ENCODE measurements around the gene MYO5C.

DNA sequence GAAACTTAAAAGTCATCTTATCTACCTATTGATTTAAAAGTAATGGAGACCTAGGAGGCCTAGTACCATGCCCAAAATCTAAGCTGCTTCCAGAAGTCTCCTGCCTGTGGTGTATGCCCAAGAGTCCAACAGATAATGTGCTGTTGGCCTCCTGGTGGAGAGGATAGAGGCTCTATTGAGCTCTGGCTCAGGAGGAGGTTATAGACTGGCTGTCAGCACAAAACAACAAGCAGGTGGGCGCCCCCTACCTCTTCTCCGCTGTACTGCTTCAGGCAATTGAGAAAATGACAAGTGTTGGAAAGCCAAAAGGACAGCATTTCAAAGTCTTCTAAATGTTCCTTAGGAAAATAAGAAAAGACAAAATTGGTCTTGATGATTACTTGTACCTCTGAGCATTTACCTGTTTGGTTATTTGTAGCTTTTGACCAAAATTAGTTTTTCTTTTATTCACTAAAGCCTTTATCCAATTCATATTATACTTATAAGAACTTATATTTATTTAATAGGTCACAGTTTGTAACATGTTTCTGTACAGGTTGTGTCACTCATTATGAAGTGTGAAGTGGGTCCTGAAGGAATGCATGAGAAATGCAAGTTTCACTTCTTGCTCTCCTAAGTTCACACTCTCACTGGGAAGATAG is 87.2 kb downstream of the MYO5C start:
- TF ChIP-seq, protein P1, sequence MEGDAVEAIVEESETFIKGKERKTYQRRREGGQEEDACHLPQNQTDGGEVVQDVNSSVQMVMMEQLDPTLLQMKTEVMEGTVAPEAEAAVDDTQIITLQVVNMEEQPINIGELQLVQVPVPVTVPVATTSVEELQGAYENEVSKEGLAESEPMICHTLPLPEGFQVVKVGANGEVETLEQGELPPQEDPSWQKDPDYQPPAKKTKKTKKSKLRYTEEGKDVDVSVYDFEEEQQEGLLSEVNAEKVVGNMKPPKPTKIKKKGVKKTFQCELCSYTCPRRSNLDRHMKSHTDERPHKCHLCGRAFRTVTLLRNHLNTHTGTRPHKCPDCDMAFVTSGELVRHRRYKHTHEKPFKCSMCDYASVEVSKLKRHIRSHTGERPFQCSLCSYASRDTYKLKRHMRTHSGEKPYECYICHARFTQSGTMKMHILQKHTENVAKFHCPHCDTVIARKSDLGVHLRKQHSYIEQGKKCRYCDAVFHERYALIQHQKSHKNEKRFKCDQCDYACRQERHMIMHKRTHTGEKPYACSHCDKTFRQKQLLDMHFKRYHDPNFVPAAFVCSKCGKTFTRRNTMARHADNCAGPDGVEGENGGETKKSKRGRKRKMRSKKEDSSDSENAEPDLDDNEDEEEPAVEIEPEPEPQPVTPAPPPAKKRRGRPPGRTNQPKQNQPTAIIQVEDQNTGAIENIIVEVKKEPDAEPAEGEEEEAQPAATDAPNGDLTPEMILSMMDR (conservative IDR thresholded peaks at IDR 0.05; ENCODE audit: low read length), result peak; percentile 98
- no peak for TF ChIP-seq EZH2phosphoT487 (IDR thresholded peaks at IDR 0.05; ENCODE audit: borderline replicate concordance, low read depth, low read length)

All from OCI-LY7 (cell line).